T-helper 2 cell treated with Interferon-gamma antibody and Interleukin-4, amounts not matched to agents 5 μg/mL and 100 μg/mL, for 36 hours (primary cell): Measurements from ENCODE around the gene MSH4.
"Not testable (repeated sequence)": the region's sequence is repeated elsewhere in the genome, so short reads cannot be mapped to it uniquely, and the experiment has no call there.

Experiments
- DNase-seq: peaks from one replicate; pipeline ENCODE4 v3.0.0; 2021; ENCODE audit warnings: low spot score
- H3K27ac Mint-ChIP-seq: one replicate; pipeline ENCODE4 v1.8.0; 2021; ENCODE audit warnings: mild to moderate bottlenecking, mixed read lengths
- H3K27me3 Mint-ChIP-seq: one replicate; pipeline ENCODE4 v1.8.0; 2021; ENCODE audit warnings: low read depth, mixed read lengths
- H3K36me3 Mint-ChIP-seq: one replicate; pipeline ENCODE4 v1.8.0; 2021; ENCODE audit warnings: low read depth, mixed read lengths
- H3K4me1 Mint-ChIP-seq: one replicate; pipeline ENCODE4 v1.8.0; 2021; ENCODE audit warnings: low read depth, mixed read lengths
- H3K4me3 Mint-ChIP-seq: one replicate; pipeline ENCODE4 v1.8.0; 2022; ENCODE audit warnings: mild to moderate bottlenecking, moderate library complexity, mixed read lengths
- H3K9me3 Mint-ChIP-seq: one replicate; pipeline ENCODE4 v1.8.0; 2021; ENCODE audit warnings: mixed read lengths

Gene MSH4

DNA sequence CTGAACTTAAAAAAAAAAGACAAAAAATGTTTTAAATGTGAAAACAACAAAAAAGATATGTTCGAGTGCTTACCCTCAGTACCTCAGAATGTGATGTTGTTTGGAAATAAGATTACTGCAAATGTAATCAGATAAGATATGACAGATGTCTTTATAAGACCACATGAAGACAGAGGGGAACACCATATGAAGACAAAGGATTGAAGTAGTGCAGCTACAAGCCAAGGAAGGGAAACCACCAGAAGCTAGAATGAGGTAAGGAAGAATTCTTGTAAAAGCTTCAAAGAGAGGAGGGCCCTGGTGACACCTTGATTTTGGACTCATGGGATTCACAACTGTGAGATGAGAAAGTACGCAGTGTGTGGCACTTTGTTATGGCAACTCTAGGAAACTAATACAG lies 120.2 kb downstream of the MSH4 start:
- H3K27me3 Mint-ChIP-seq, result no peaks in the 10 kb centered on the region

DNA sequence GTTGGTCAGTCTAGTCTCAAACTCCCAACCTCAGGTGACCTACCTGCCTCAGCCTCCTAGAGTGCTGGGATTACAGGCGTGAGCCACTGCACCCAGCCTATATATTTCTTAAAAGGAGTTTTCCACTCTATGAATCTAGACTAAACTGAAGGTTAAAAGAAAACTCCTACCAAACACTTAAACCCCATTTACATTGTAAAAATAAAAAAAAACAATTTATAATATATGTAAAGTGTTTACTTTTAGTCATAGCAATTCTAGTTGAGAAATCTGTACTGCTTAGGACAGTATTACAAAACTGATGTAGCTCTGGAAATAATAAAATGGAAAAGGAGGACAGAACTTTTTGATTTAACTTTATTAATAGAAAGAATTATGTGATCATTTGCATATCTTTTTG lies 126.0 kb downstream of the MSH4 start:
- H3K27ac Mint-ChIP-seq, result no peak overlapping the region
- H3K36me3 Mint-ChIP-seq, result no peaks in the 10 kb centered on the region
- no peak for DNase-seq
- H3K27me3 Mint-ChIP-seq, result peaks cover 2% of the 10 kb centered on the region
- no peaks in the 10 kb centered on the region for H3K4me1 Mint-ChIP-seq
- no peak overlapping the region for H3K4me3 Mint-ChIP-seq
- no peaks in the 10 kb centered on the region for H3K9me3 Mint-ChIP-seq

More for the DNA sequence above, 120.2 kb downstream of the MSH4 start:
- Mint-ChIP-seq H3K4me1 (no peaks in the 10 kb centered on the region), H3K4me3 (no peak overlapping the region), H3K36me3 (no peaks in the 10 kb centered on the region), H3K27ac (no peak overlapping the region), H3K9me3 (no peaks in the 10 kb centered on the region)
- DNase-seq, result no peak

DNA sequence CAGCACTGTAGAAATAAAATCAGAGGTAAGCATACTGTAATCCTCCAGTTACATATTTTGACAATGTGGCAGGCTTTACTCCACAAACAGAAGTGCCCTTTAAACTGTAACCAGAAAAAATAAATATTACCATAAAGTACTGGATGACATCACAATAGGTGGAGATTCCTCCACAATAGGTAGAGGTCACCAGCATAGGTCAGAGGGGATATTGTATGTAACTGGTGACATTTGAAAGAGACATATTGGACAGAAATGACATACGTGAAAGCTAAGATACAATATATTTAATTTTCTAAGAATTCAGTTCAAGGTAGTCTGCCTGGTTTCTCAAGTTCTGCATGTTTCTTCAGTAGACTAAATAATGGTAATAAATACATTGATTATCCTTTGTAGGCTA lies 135.6 kb downstream of the MSH4 start, which contains the start of gene ASB17:
ASB17 (minus strand) TSS at position 101 of the 400 bp plus-strand sequence. CDS start 113 bp downstream, outside the sequence.
- H3K36me3 Mint-ChIP-seq, result no peaks in the 10 kb centered on the region
- no peak for DNase-seq
- H3K27ac Mint-ChIP-seq, result no peak within 1 kb of the TSS
- peaks cover 4% of the 10 kb centered on the region for H3K27me3 Mint-ChIP-seq
- H3K4me1 Mint-ChIP-seq, result no peaks in the 10 kb centered on the region
- no peak within 1 kb of the TSS for H3K4me3 Mint-ChIP-seq
- H3K9me3 Mint-ChIP-seq, result no peaks in the 10 kb centered on the region

DNA sequence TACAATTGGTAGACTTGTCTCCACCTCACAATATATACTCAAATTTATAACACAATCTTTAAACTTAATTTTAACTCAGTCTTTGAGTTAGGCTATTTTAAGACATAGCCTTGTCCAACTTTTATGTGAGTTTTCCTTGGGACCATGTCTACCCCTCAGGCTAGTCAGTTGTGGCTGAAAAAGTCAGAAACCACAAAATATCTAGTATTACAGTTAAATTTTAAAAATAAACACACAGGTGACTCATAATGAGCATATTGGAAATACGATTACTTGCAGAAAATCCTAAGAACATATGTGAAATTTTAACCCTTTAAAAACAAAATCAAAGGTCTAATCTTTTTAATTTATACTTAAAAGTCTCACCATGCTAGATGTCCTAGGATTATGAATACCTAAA lies 140.4 kb downstream of the MSH4 start:
- H3K4me1 Mint-ChIP-seq, result no peaks in the 10 kb centered on the region
- no peak overlapping the region for H3K27ac Mint-ChIP-seq
- H3K36me3 Mint-ChIP-seq, result no peaks in the 10 kb centered on the region
- H3K27me3 Mint-ChIP-seq, result no peaks in the 10 kb centered on the region
- peaks cover 4% of the 10 kb centered on the region for H3K9me3 Mint-ChIP-seq
- no peak overlapping the region for H3K4me3 Mint-ChIP-seq
- DNase-seq, result no peak

DNA sequence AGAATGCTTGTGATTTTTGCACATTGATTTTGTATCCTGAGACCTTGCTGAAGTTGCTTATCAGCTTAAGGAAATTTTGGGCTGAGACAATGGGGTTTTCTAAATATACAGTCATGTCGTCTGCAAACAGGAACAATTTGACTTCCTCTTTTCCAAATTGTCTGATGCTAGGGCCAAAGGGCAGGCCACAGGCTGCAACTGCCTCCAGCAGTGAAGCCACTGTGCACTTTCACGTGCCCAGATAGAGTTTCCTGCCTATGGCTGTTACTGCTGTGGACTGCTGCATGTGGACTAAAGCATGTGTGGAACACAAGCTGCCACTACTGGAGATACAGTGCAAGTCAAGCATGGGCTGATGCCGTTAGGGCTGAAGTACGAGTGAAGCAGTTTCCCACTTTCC lies 146.4 kb downstream of the MSH4 start:
- H3K4me3 Mint-ChIP-seq, H3K27ac Mint-ChIP-seq, H3K9me3 Mint-ChIP-seq, H3K4me1 Mint-ChIP-seq, DNase-seq, H3K27me3 Mint-ChIP-seq, H3K36me3 Mint-ChIP-seq: not testable (repeated sequence)

DNA sequence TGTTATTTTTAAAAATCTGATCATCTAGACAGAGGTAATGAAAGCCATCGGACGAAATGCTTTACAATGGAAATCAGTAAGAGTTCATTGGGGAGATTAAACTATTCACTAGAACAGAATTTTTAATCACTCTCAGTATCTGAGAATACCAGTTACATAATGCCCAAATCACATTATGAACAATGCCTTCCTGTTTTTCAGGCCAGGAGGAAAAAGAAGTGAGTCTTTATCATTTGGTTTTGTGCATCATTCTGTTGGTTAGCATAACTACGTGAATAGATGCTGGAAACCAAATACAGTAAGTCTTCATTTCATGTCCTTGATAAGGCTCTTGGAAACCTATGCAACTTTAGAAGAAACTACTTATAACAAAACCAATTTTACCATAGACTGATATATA lies 153.5 kb downstream of the MSH4 start:
- Mint-ChIP-seq H3K9me3 (no peaks in the 10 kb centered on the region), H3K4me3 (no peak overlapping the region), H3K4me1 (no peaks in the 10 kb centered on the region), H3K27ac (no peak overlapping the region), H3K27me3 (no peaks in the 10 kb centered on the region), H3K36me3 (no peaks in the 10 kb centered on the region)
- no peak for DNase-seq

DNA sequence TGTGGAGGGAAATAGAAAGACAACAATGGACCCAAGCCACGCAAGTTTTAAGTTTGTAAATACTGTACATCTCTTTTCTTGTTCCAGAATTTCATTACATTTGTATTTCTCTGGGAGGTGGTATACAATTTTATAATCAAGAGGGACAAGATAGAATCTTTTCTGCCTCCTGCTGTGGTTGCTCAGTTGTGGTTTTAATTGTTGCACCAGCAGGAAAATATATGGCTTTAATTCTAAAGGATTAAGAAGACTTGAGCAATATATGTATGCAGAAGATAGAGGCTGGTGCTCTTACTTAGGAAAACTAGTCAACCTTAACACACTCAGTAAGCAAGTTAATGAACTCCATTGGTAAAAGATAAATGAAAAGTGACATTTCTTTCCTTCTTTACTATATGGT lies 155.3 kb downstream of the MSH4 start:
- Mint-ChIP-seq H3K9me3 (no peaks in the 10 kb centered on the region), H3K4me3 (no peak overlapping the region), H3K36me3 (no peaks in the 10 kb centered on the region), H3K27ac (no peak overlapping the region), H3K4me1 (no peaks in the 10 kb centered on the region), H3K27me3 (no peaks in the 10 kb centered on the region)
- no peak for DNase-seq

DNA sequence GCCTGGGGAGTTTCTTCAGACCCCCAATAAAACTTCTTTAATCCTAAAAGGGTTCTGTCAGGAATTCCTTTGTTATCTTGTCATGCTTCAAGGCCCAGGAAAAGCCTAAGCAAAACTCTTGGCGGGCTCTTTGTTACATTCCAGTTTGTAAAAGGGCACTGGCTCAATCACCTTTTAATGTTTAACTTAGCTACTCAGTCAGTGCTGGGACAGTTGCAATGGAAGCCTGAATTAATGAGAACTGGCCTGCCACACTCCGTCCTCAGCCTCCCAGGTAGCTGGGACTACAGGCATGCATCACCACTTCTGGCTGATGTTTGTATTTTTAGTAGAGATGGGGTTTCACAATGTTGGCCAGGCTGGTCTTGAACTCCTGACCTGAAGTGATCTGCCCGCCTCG lies 156.8 kb downstream of the MSH4 start:
- DNase-seq, result no peak
- Mint-ChIP-seq H3K9me3 (no peaks in the 10 kb centered on the region), H3K27me3 (peaks cover 5% of the 10 kb centered on the region), H3K4me1 (no peaks in the 10 kb centered on the region), H3K27ac (no peak overlapping the region), H3K4me3 (no peak overlapping the region), H3K36me3 (no peaks in the 10 kb centered on the region)

DNA sequence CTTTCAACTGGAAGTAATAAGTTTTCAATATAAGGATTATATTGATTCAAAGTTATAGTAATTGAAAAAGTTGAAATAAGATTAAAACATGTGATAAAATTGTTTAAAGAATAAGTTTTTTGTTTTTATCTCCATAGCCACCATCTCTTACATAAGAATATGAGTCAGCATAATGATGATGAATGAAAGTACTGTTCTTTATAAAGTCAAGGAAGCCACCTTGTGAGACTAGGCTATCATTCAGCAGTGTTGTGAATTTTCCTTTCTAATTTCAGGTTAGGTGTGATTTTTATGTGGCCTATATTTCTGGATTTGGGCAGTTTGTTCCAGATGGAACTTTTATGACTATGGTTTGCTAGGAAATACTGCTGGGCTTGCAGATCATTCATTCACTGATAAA lies 157.9 kb downstream of the MSH4 start:
- Mint-ChIP-seq H3K27ac (no peak overlapping the region), H3K4me1 (no peaks in the 10 kb centered on the region), H3K9me3 (no peaks in the 10 kb centered on the region), H3K36me3 (no peaks in the 10 kb centered on the region), H3K27me3 (peaks cover 5% of the 10 kb centered on the region), H3K4me3 (no peak overlapping the region)
- no peak for DNase-seq
